Activated T-cell treated with anti-CD3 and anti-CD28 coated beads, Interleukin-2, amount 50 U/mL, for 48 hours (primary cell): ENCODE data around the gene NAIF1.
"Not testable (repeated sequence)": the region's sequence is repeated elsewhere in the genome, so short reads cannot be mapped to it uniquely, and the experiment has no call there.

Experiments used
- DNase-seq, 2 experiments: peaks; one replicate each; pipeline ENCODE4 v3.0.0-alpha.2; 2020

The NAIF1 gene

DNA sequence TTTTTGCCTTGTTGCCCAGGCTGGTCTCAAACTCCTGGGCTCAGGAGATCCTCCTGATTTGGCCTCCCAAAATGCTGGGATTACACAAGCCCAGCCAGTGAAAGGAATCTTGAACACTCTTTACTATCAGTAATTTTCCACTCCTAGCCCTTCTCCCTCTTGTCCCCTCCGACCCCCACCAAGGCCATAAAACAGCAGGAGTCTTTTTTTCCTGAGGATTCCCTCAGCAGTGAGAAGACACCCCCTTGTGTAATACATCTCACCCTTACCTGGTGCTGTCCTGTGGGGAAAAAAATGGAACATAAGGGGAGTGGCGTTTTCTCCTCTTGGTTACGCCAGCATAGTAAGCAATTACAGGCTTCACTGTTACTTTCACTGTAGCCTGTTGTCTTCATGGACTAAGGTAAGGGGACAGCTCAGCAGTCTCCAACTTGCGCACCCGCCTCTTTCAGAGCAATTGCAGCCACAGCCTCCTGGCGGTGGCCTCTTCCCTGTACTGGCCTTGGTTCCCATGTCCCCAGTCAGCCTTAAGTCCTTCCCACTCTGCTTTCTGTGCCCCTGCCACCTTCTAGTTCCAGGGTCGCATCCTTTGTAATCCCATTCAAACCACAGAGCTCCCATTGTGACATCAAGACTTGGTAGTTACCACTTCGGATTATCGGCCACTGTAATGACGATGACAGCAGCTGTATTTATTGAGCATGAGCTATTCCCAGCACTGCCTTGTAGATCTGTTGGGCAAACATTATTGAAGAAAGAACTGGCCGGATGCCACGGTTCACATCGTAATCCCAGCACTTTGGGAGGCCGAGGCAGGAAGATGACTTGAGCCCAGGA is 10.0 kb downstream of the NAIF1 start:
- DNase-seq: no peak

DNA sequence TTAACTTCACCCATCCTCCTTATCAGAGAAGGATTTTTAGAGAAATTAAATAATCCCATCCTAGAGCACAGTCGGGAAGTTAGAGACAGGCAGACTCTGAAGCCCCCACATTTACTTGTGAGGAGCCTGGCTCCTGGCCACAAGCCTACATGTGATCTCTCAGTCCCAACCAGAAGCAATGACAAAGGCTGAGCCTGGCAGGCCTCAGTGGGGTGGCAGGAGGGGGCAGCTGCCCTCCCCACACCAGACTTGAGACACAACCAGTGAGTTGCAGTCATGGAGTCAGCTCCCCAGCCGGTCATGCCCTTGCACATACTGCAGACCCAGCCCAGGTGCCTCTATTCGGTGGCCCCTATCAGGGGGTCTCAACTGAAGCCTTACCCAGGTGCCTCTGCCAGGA is 11.0 kb downstream of the NAIF1 start:
- DNase-seq: no peak

DNA sequence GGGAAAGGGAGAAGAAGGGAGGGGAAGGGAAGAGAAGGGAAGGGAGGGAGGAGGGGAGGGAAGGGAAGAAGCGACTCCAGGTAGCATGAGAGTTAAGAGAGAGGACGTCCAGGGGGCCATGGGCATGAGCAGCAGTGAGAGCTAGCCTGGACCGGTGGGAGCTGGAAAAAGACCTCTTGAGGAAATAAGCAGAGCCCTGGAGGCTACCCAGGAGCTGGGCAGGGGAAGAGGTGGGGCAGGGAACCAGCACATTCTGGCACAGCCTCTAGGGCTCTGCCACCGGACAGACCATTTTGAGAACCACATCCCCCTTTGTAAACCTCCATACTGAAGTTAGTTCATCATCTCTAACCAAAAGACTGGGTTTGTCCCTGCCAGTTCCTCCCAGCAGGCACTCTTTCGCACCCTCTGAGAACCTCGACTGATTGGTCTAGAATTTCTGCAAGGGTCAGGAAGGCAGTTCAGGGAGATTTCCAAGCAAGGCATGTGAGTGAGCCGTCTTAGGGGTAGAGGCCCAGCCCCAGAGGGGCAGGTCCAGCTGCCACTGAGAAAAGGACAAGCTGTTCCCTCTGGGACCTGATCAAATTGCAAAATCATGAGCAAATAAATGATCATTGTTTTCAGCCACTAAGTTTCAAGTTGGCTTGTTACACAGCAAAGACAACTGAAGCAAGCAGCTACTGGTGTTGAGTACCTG is 11.6 kb downstream of the NAIF1 start:
- no peak for DNase-seq

- no peak for DNase-seq
These were observed 13.0 kb downstream of the NAIF1 start for GRCh38 chr9:128054087-128054486.

- no peak for DNase-seq
These were observed 13.6 kb downstream of the NAIF1 start for GRCh38 chr9:128053560-128053959.

DNA sequence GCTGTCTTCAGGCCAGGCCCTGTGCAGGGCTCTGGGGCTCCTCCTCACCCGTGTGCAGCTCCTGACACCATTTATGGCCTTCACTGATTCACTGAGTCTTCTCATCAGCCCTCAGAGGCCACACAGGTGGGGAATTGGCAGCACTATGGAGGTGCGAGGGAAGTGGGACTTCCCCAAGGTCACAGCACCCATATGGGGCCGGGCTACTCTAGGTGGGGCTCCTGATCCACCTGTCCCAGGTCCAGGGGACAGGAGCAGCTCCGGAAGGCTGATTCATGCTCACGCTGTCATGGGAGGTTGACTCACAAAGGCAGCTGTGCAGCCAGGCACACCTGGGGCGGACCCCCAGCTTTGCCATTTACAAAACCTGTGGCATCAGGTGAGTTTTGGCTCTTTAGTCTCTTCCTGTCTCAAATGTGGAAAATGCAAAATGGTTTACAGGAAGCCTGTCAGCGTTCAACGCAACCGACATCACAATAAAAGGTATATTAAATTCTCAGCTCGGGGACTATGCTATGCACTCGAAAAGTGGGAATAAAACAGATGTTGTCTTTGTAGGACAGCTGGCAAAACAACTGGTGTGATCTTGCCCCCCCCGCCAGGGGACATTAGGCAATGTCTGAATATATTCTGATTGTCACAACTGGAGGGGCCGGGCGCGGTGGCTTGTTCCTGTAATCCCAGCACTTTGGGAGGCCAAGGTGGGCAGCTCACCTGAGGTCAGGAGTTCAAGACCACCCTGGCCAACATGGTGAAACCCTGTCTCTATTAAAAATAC is 15.0 kb downstream of the NAIF1 start:
- no peak for DNase-seq

GRCh38 chr9:128049843-128050242 is 17.3 kb downstream of the NAIF1 start:
- DNase-seq: no peak

DNA sequence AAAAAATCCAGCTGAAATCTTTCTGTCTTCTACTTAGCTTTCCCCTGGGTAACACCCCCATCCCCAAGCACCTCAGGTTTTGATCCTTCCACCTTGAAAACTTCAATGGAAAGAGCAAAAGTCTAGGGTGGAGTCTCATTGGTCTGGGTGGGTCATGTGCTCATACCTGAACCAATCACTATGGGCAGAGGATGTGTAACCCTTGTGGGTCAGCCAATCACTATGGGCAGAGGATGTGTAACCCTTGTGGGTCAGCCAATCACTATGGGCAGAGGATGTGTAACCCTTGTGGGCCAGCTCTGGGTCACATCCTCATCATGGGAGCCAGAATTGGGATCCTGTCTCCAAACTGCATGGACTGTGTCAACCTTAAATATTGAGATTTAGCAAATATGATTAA is 18.5 kb downstream of the NAIF1 start:
- DNase-seq: no peak

- DNase-seq: no peak
These were observed 19.9 kb downstream of the NAIF1 start for GRCh38 chr9:128047231-128047630.

- no peak for DNase-seq
These were observed 21.3 kb downstream of the NAIF1 start for GRCh38 chr9:128045831-128046230.

DNA sequence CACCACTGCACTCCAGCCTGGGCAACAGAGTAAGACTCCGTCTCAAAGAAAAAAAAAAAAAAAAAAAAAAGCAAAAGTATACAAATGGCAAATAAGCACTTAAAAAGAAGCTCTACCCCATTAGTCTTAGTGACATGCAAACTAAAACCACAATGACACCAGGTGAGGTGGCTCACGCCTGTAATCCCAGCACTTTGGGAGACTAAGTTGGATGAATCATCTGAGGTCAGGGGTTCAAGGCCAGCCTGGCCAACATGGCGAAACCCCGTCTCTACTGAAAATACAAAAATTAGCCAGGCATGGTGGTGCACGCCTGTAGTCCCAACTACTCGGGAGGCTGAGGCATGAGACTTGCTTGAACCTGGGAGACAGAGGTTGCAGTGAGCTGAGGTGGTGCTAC is 21.7 kb downstream of the NAIF1 start:
- not testable (repeated sequence) for DNase-seq

- no peak for DNase-seq
These were observed 23.7 kb downstream of the NAIF1 start for GRCh38 chr9:128043467-128043868.

GRCh38 chr9:128042043-128042442 is 25.1 kb downstream of the NAIF1 start:
- DNase-seq: no peak

DNA sequence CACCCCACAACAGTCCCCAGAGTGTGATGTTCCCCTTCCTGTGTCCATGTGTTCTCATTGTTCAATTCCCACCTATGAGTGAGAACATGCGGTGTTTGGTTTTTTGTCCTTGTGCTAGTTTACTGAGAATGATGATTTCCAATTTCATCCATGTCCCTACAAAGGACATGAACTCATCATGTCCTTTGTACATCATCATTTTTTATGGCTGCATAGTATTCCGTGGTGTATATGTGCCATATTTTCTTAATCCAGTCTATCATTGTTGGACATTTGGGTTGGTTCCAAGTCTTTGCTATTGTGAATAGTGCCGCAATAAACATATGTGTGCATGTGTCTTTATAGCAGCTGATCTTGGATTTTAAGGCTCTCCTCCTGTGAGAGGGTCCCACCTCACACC is 26.3 kb downstream of the NAIF1 start:
- not testable (repeated sequence) for DNase-seq

DNA sequence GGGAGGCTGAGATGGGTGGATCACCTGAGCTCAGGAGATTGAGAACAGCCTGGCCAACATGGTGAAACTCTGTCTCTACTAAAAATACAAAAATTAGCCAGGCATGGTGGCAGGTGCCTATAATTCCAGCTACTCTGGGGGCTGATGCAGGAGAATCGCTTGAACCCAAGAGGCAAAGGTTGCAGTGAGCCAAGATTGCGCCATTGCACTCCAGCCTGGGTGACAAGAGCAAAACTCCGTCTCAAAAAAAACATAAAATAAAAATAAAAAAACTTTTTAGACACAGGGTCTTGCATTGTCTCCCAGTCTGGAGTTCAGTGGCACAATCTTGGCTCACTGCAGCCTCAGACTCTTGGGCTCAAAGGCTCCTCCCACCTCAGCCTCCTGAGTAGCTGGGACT is 30.6 kb downstream of the NAIF1 start:
- DNase-seq: not testable (repeated sequence)

GRCh38 chr9:128034821-128035652 is 32.1 kb downstream of the NAIF1 start:
- peak; percentile 73 to 78 for DNase-seq

DNA sequence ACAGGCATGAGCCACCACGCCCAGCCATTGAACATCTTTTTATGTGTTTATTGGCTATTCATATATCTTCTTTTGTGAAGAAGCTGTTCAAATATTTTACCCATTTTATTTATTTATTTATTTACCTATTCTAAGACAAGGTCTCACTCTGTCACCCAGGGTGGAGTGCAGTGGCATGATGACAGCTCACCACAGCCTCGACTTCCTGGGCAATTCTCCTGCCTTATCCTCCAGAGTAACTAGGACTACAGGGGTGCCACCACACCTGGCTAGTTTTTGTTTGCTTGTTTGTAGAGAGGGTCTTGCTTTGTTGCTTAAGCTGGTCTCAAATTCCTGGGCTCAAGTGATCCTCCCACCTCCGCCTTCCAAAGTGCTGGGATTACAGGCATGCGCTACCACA is 33.5 kb downstream of the NAIF1 start:
- DNase-seq: peak; percentile 27 to 38

- no peak for DNase-seq
These were observed 39.4 kb downstream of the NAIF1 start for GRCh38 chr9:128027705-128028104.

GRCh38 chr9:128026773-128027541 is 40.2 kb downstream of the NAIF1 start:
- DNase-seq: peak; percentile 69 to 73

GRCh38 chr9:128026255-128026772 is 40.8 kb downstream of the NAIF1 start:
- peak; percentile 73 to 76 for DNase-seq

DNA sequence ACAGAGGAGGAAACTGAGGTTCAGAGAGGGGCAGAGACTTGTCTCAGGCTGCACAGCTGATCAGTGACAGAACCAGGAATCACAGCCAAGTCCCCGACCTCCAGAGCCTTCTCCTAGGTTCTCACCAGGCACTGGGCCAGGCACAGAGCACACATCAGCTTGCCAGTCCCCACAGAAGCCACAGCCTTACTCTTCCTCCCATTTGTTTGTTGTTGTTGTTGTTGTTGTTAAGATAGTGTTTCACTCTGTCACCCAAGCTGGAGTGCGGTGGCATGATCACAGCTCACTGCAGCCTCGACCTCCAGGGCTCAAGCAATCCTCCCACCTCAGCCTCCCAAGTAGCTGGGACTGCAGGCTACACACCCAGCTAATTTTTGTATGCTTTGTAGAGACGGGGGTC is 41.4 kb downstream of the NAIF1 start:
- DNase-seq: no peak
